ENCODE measurements around the gene ORAI3. TPM values are rescaled to one million over a fixed set of nuclear protein-coding genes. Genes with fewer than 3 reads are reported as not detected.
A peak's percentile ranks its signal among the peaks of the same experiment; 100 is the strongest.

ORAI3 gene
- total and polyA plus RNA-seq, 2 of the 13 experiments (the other 11 are each of a cell fraction or from before 2014, with no cell fraction given) = 11.4 to 32.0 TPM

DNA sequence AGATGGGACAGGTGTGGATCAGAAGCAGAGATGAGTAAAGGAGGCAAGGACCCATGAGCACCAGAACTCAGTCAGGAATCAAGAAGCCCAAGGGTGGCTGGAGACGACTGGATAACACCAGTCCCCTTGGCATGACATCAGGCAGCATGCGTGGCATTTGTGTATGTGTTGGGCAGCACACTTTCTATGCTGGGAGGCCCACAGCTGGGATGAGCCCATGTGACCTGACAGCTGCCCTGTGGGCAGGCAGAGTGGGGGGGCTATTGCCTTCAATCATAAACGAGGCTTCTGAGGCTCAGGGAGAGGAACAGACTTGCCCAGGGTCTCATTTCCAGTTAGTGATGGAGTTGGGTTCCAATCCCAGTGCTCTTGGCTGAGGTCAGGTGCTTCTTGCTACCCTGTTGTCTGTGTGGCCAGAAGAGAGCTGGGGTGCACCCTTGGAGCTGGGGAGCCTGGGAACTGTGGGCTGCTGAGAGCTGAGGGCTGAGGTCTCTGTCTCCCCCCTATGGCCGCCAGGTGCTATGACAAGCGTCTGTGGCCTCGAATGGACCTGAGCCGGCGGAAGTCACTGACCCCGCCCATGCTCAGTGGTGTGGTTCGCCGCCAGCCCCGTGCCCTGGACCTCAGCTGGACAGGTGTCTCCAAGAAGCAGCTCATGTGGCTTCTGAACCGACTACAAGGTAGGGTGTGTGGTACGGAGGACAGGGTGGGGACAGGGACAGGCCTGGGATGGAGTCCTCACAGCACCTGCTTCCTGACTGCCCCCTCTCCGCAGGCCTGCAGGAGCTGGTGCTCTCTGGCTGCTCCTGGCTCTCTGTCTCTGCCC is 7.1 kb upstream of the ORAI3 start:
- Histone ChIP-seq H3K9me3 (ENCODE audit: low read length) (no peaks in the 10 kb centered on the region), H3K4me1 (ENCODE audit: insufficient read depth, low read length) (peaks cover 17% of the 10 kb centered on the region), H3K4me3 (replicated peaks in 1 of 3; ENCODE audit: insufficient read depth in 1 of 3, low read depth in 2 of 3, low read length in 3 of 3) (peak overlapping the region in 2 of 3 experiments; percentile 32 to 54; a peak in 3 of 6 replicates), H3K27ac (ENCODE audit: extremely low read length, insufficient read depth, low read length) (peak overlapping the region; percentile 37), H3K27me3 (ENCODE audit: control insufficient read depth in 1 of 2, insufficient read depth in 2 of 2, low read length in 2 of 2) (no peaks in the 10 kb centered on the region), H2AFZ (ENCODE audit: low read length) (no peak overlapping the region), H4K20me1 (ENCODE audit: insufficient read depth, low read length) (no peaks in the 10 kb centered on the region), H3K9ac (ENCODE audit: insufficient read depth, low read depth, low read length) (peak overlapping the region; percentile 48; the same call in 1 of the 2 replicates), H3K36me3 (replicated peaks in 1 of 2; ENCODE audit: control insufficient read depth in 1 of 2, insufficient read depth in 2 of 2, low read length in 2 of 2) (peaks cover 10 to 23% of the 10 kb centered on the region in 2 experiments; a peak in 4 of 5 replicates), H3K4me2 (ENCODE audit: low read depth, low read length) (peak overlapping the region; percentile 62), H3K79me2 (ENCODE audit: insufficient read depth, low read length) (no peaks in the 10 kb centered on the region)
- CTCF ChIA-PET (ENCODE audit: low intra/inter-chr PET ratio, low total read pairs) = interaction anchor here (0.7 to 0.8 kb wide), 2 partner anchors 12 kb away, joined by 4 read pairs; no protein-coding TSS in a partner anchor
- WGBS (ENCODE audit: low lambda C conversion rate) = 49% methylated on average over 6 of the region's 15 CpGs
- FAIRE-seq (peak; percentile 66), ATAC-seq (peak; percentile 95), DNase-seq (ENCODE audit: low spot score) (peak; percentile 80)
- BruUV-seq (replicated peaks) = no TSS peak
- intact Hi-C loops (cut with micrococcal nuclease; ENCODE audit: unreplicated experiment) = no loop called here
- POLR2A ChIA-PET = interaction anchor here (0.7 to 2.4 kb wide), 22 partner anchors 8 to 331 kb away, joined by 3 to 20 read pairs (median 4); partner anchors contain the start of genes FBXL19, HSD3B7, KAT8 and PRSS8
- in situ Hi-C loops (cut with HindIII; ENCODE audit: extremely low pct_ligation_motif_present, low pct_unique_long_range_greater_than_20kb) = no loop called here
- TF ChIP-seq ZNF616 (CRISPR knock-in tag; IDR thresholded peaks at IDR 0.05; ENCODE audit: low read depth) (no peak), ZBTB43 (CRISPR knock-in tag; conservative IDR thresholded peaks at IDR 0.05) (no peak), HOXA3 (CRISPR knock-in tag; IDR thresholded peaks at IDR 0.05) (peak; percentile 75), ZNF101 (CRISPR knock-in tag; IDR thresholded peaks at IDR 0.05; ENCODE audit: borderline replicate concordance, low read depth) (no peak), SNAI1 (CRISPR knock-in tag; IDR thresholded peaks at IDR 0.05; ENCODE audit: borderline replicate concordance) (no peak), TGIF2 (CRISPR knock-in tag; IDR thresholded peaks at IDR 0.05) (peak; percentile 59), MAFG (CRISPR knock-in tag; IDR thresholded peaks at IDR 0.05) (no peak), ZSCAN31 (CRISPR knock-in tag; IDR thresholded peaks at IDR 0.05; ENCODE audit: low read depth) (peak; percentile 49; the same call in 1 of the 2 replicates), TBX2 (CRISPR knock-in tag; IDR thresholded peaks at IDR 0.05; ENCODE audit: borderline replicate concordance) (peak; percentile 81), NFIC (IDR thresholded peaks at IDR 0.05; ENCODE audit: low read length) (no peak), ZBTB1 (CRISPR knock-in tag; IDR thresholded peaks at IDR 0.05; ENCODE audit: borderline replicate concordance) (no peak), ZBTB7B (CRISPR knock-in tag; IDR thresholded peaks at IDR 0.05) (no peak), ZKSCAN8 (CRISPR knock-in tag; IDR thresholded peaks at IDR 0.05; ENCODE audit: borderline replicate concordance) (peak; percentile 22; the same call in 1 of the 2 replicates), HMG20A (CRISPR knock-in tag; IDR thresholded peaks at IDR 0.05; ENCODE audit: borderline replicate concordance) (no peak)
- TF ChIP-seq, protein P1, sequence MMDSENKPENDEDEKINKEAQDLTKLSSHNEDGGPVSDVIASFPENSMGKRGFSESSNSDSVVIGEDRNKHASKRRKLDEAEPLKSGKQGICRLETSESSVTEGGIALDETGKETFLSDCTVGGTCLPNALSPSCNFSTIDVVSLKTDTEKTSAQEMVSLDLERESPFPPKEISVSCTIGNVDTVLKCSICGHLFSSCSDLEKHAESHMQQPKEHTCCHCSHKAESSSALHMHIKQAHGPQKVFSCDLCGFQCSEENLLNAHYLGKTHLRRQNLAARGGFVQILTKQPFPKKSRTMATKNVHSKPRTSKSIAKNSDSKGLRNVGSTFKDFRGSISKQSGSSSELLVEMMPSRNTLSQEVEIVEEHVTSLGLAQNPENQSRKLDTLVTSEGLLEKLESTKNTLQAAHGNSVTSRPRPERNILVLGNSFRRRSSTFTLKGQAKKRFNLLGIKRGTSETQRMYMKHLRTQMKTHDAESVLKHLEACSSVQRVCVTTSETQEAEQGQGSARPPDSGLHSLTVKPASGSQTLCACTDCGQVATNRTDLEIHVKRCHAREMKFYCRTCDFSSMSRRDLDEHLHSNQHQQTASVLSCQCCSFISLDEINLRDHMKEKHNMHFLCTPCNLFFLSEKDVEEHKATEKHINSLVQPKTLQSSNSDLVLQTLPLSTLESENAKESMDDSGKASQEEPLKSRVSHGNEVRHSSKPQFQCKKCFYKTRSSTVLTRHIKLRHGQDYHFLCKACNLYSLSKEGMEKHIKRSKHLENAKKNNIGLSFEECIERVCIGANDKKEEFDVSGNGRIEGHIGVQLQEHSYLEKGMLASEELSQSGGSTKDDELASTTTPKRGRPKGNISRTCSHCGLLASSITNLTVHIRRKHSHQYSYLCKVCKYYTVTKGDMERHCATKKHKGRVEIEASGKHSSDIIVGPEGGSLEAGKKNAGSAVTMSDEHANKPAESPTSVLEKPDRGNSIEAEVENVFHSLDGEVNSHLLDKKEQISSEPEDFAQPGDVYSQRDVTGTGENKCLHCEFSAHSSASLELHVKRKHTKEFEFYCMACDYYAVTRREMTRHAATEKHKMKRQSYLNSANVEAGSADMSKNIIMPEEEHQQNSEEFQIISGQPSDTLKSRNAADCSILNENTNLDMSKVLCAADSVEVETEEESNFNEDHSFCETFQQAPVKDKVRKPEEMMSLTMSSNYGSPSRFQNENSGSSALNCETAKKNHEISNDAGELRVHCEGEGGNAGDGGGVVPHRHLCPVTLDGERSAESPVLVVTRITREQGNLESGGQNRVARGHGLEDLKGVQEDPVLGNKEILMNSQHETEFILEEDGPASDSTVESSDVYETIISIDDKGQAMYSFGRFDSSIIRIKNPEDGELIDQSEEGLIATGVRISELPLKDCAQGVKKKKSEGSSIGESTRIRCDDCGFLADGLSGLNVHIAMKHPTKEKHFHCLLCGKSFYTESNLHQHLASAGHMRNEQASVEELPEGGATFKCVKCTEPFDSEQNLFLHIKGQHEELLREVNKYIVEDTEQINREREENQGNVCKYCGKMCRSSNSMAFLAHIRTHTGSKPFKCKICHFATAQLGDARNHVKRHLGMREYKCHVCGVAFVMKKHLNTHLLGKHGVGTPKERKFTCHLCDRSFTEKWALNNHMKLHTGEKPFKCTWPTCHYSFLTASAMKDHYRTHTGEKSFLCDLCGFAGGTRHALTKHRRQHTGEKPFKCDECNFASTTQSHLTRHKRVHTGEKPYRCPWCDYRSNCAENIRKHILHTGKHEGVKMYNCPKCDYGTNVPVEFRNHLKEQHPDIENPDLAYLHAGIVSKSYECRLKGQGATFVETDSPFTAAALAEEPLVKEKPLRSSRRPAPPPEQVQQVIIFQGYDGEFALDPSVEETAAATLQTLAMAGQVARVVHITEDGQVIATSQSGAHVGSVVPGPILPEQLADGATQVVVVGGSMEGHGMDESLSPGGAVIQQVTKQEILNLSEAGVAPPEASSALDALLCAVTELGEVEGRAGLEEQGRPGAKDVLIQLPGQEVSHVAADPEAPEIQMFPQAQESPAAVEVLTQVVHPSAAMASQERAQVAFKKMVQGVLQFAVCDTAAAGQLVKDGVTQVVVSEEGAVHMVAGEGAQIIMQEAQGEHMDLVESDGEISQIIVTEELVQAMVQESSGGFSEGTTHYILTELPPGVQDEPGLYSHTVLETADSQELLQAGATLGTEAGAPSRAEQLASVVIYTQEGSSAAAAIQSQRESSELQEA (CRISPR knock-in tag; IDR thresholded peaks at IDR 0.05; ENCODE audit: not compliant biosample characterization) = no peak
